ENCODE results near the gene IGLON5.
A peak's percentile ranks its signal among the peaks of the same experiment; 100 is the strongest.

IGLON5 gene

GRCh38 chr19:51375504-51376221 lies 64.2 kb downstream of the IGLON5 start:
- peak; percentile 53 for ATAC-seq
- peaks cover 3% of the 10 kb centered on the region for H3K9me3 Mint-ChIP-seq
- H3K27me3 Mint-ChIP-seq = no peaks in the 10 kb centered on the region
- H3K4me1 Mint-ChIP-seq = peaks cover 39% of the 10 kb centered on the region
- H3K27ac Mint-ChIP-seq = peak overlapping the region; percentile 6
- no peaks in the 10 kb centered on the region for H3K36me3 Mint-ChIP-seq
- H3K4me3 Mint-ChIP-seq = peak overlapping the region; percentile 44

- H3K9me3 Mint-ChIP-seq = peaks cover 7% of the 10 kb centered on the region
- H3K4me3 Mint-ChIP-seq = no peak overlapping the region
- ATAC-seq = no peak
- H3K36me3 Mint-ChIP-seq = no peaks in the 10 kb centered on the region
- H3K4me1 Mint-ChIP-seq = peaks cover 21% of the 10 kb centered on the region
- no peak overlapping the region for H3K27ac Mint-ChIP-seq
- H3K27me3 Mint-ChIP-seq = no peaks in the 10 kb centered on the region
Measured at GRCh38 chr19:51377422-51377821, 66.0 kb downstream of the IGLON5 start.

GRCh38 chr19:51380379-51380778 lies 68.9 kb downstream of the IGLON5 start:
- H3K27me3 Mint-ChIP-seq = no peaks in the 10 kb centered on the region
- peaks cover 7% of the 10 kb centered on the region for H3K9me3 Mint-ChIP-seq
- ATAC-seq = no peak
- no peaks in the 10 kb centered on the region for H3K36me3 Mint-ChIP-seq
- H3K27ac Mint-ChIP-seq = no peak overlapping the region
- peaks cover 3% of the 10 kb centered on the region for H3K4me1 Mint-ChIP-seq
- H3K4me3 Mint-ChIP-seq = no peak overlapping the region

Measured in stimulated activated memory B cell treated with anti-CD40 and anti-IgM and Interleukin-4, amounts not matched to agents 10 μg/mL and 1 μg/mL and 100 μg/mL, for 72 hours (primary cell).